ENCODE measurements around the gene R3HCC1L.

The R3HCC1L gene

GRCh38 chr10:98292971-98293370, 158.5 kb downstream of the R3HCC1L start:
- no peak for DNase-seq

DNA sequence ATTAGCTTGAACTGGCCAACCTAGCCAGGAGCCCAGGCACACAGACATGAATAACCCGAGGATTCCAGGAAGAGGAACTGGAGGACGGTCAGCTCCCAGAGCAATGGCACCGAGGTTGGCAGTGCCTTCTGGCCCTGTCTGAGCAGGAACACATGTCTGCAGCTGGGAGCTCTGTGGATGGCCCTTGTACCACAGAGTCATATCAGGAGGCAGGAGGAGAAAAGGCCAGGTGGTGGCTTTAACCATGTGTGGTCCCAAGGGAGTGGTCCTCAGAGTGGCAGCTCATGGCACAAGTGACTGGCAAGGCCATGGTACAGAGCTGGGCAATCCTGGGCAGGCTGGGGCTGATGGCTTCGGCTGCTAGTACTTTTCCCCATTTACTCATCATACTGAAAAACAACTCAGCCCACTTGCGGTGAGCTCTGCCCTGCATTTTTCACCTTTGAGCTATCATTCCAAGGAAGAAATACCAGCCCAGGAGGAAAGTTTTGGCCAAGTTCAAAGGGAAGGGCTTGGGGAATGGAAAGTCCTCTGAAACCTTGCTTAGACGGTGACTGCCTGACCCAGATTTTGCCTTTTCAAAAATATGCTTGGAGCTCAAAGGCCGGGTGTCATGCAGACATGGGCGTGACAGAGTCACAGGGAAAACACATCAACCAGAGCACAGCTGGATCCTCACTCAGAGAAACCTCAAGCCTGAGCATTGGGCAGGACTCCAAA, 159.3 kb downstream of the R3HCC1L start:
- DNase-seq: no peak

DNA sequence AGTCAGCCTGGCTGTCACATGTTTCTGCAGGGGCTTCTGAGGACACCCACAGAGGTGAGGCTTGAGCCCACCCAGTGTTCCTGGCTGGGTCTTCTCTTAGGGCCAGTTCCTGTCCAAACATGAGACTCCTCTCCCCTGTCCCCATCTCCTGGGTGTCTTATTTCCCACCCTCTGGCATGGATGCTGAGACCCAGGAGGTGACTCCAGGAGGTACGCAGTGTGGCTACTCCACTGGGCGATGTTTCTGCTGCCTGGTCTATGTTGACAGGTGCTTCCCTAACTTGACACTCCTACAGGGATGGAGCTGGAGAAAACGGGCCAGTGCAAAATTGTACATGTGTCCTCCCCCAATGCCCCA, 159.8 kb downstream of the R3HCC1L start:
- no peak for DNase-seq
